CD14-positive monocyte (primary cell): ENCODE results near the gene MSI2. TPM values are rescaled to one million over a fixed set of nuclear protein-coding genes. Genes with fewer than 3 reads are reported as not detected.

Experiments used
- DNase-seq, 3 donors: peaks; one replicate each; pipeline ENCODE4 v3.0.0-alpha.2; 2011 to 2022
- H2AFZ ChIP-seq: 2 replicates; pipeline ENCODE4 v1.6.0; 2012; ENCODE audit warnings: mild to moderate bottlenecking, low read depth, low read length, inconsistent platforms; ENCODE audit not compliant: insufficient read depth, poor library complexity, severe bottlenecking
- H3K27ac ChIP-seq, 2 donors: 1 replicate in 1 of 2; 2 replicates in 1 of 2; pipeline ENCODE4 v1.5.1; 2012 to 2013; ENCODE audit warnings: low read length in 2 of 2, control low read depth in 1 of 2, inconsistent platforms in 1 of 2, low read depth in 1 of 2, mild to moderate bottlenecking in 1 of 2
- H3K27me3 ChIP-seq, 2 donors: one replicate each; pipeline versions ENCODE4 v1.6.0 to v1.6.1; 2011 to 2013; ENCODE audit warnings: low read length in 2 of 2; ENCODE audit not compliant: control insufficient read depth in 2 of 2, insufficient read depth in 2 of 2
- H3K36me3 ChIP-seq, 2 donors: replicated peaks in 1 of 2; 1 replicate in 1 of 2; 2 replicates in 1 of 2; pipeline versions ENCODE4 v1.5.1 to v1.6.1; 2012 to 2013; ENCODE audit warnings: low read length in 2 of 2, control low read depth in 1 of 2, inconsistent platforms in 1 of 2, mild to moderate bottlenecking in 1 of 2; ENCODE audit not compliant: insufficient read depth in 2 of 2, control insufficient read depth in 1 of 2
- H3K4me1 ChIP-seq, 2 donors: 1 replicate in 1 of 2; 2 replicates in 1 of 2; pipeline versions ENCODE4 v1.5.1 to v1.6.1; 2012 to 2013; ENCODE audit warnings: low read length in 2 of 2, control low read depth in 1 of 2, inconsistent platforms in 1 of 2, mild to moderate bottlenecking in 1 of 2, moderate library complexity in 1 of 2; ENCODE audit not compliant: insufficient read depth in 2 of 2, control insufficient read depth in 1 of 2
- H3K4me2 ChIP-seq: replicated peaks from 2 replicates; pipeline ENCODE3; 2012; ENCODE audit warnings: low read length, moderate library complexity, mild to moderate bottlenecking; ENCODE audit not compliant: poor library complexity, severe bottlenecking; ENCODE audit errors: extremely low read depth
- H3K4me3 ChIP-seq, 3 experiments: fragments of 200-600 bp in 1 of 3; sonication (generic) in 1 of 3; replicated peaks in 1 of 3; 1 replicate in 2 of 3; 2 replicates in 1 of 3; pipeline ENCODE4 v1.5.1; 2011 to 2013; ENCODE audit warnings: low read length in 3 of 3, mild to moderate bottlenecking in 3 of 3, control low read depth in 2 of 3, low read depth in 2 of 3, inconsistent platforms in 1 of 3, moderate library complexity in 1 of 3
- H3K79me2 ChIP-seq: 2 replicates; pipeline ENCODE4 v1.6.0; 2012; ENCODE audit warnings: mild to moderate bottlenecking, control low read depth, inconsistent platforms, low read length, moderate library complexity; ENCODE audit not compliant: insufficient read depth
- H3K9ac ChIP-seq: 2 replicates; pipeline ENCODE4 v1.6.0; 2017; ENCODE audit warnings: low read length, mild to moderate bottlenecking; ENCODE audit not compliant: insufficient read depth, poor library complexity, severe bottlenecking
- H3K9me3 ChIP-seq, 2 donors: replicated peaks in 1 of 2; 1 replicate in 1 of 2; 2 replicates in 1 of 2; pipeline versions ENCODE4 v1.5.1 to v1.6.1; 2012 to 2013; ENCODE audit warnings: low read length in 2 of 2, control low read depth in 1 of 2; ENCODE audit not compliant: control insufficient read depth in 1 of 2, insufficient read depth in 1 of 2
- H4K20me1 ChIP-seq: 2 replicates; pipeline ENCODE4 v1.6.0; 2012; ENCODE audit warnings: mild to moderate bottlenecking, low read length, control low read depth, moderate library complexity; ENCODE audit not compliant: insufficient read depth
- H3K27ac Mint-ChIP-seq, 7 donors: one replicate each; pipeline ENCODE4 v1.8.0; 2020; ENCODE audit warnings: mild to moderate bottlenecking in 7 of 7, mixed read lengths in 7 of 7, moderate library complexity in 6 of 7, inconsistent platforms in 2 of 7
- H3K27me3 Mint-ChIP-seq, 3 donors: one replicate each; pipeline ENCODE4 v1.8.0; 2021 to 2022; ENCODE audit warnings: low read depth in 3 of 3, mild to moderate bottlenecking in 3 of 3, mixed read lengths in 3 of 3, moderate library complexity in 3 of 3, inconsistent platforms in 1 of 3
- H3K36me3 Mint-ChIP-seq, 2 donors: one replicate each; pipeline ENCODE4 v1.8.0; 2020; ENCODE audit warnings: mixed read lengths in 2 of 2, inconsistent platforms in 1 of 2, mild to moderate bottlenecking in 1 of 2
- H3K4me1 Mint-ChIP-seq: one replicate; pipeline ENCODE4 v1.8.0; 2020; ENCODE audit warnings: mild to moderate bottlenecking, mixed read lengths
- H3K4me3 Mint-ChIP-seq, 2 donors: one replicate each; pipeline ENCODE4 v1.8.0; 2020; ENCODE audit warnings: mild to moderate bottlenecking in 2 of 2, mixed read lengths in 2 of 2, moderate library complexity in 1 of 2
- H3K9me3 Mint-ChIP-seq, 7 donors: one replicate each; pipeline ENCODE4 v1.8.0; 2020 to 2022; ENCODE audit warnings: mixed read lengths in 7 of 7, mild to moderate bottlenecking in 6 of 7, moderate library complexity in 6 of 7, inconsistent platforms in 2 of 7
- CTCF ChIP-seq: fragments of 200-600 bp; IDR thresholded peaks from one replicate; pipeline ENCODE4 v1.8.0; 2022; ENCODE audit warnings: antibody characterized with exemption, mild to moderate bottlenecking
- WGBS: methylation state at CpG from one replicate; pipeline ENCODE4 v1.1.5; 2013; ENCODE audit warnings: missing lambda C conversion rate; ENCODE audit not compliant: insufficient coverage; 5-methylcytosine and 5-hydroxymethylcytosine counted together
- intact Hi-C, 2 donors: fragments of 100-400 bp; cut with micrococcal nuclease; formaldehyde crosslinking; loops; one replicate each; pipeline versions ENCODE4 v1.15.0 to v1.15.1; 2023
- polyA plus RNA-seq, 3 donors: library from polyadenylated mRNA; depleted of rRNA in 1 of 3; unstranded in 2 of 3; stranded (reverse) in 1 of 3; fragments of 300-500 nt in 2 of 3; fragments of >200 nt in 1 of 3; fragmentation: Illumina TruSeq in 2 of 3; gene quantifications; 1 replicate in 2 of 3; 2 replicates in 1 of 3; pipeline ENCODE4 v1.2.3, GENCODE V29; 2012 to 2021

The MSI2 gene
- polyA plus RNA-seq, 3 donors = 0.20 to 6.6 (median 0.37) TPM

DNA sequence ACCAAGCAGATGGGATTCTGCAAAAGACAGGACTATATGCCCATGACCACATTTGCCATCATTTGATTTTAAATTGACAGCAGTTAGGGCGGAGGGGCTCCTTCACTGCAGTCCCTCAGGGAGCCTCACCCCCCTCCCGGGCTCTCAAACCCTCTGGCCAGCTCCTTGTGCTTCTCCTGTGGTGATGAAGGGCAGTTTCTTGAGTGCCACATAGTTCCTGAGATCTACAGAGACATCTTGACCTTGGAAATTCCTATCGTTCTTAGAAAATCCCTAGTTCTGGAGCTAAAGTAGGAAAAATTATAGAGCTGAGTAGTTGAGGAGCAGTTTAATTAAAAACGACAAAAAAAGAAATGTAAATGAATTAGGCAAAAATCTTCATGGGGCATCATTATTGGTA is 257.2 kb downstream of the MSI2 start:
- WGBS = no CpG with 5 or more reads among the region's 4 CpGs
- Histone ChIP-seq H3K4me1 (no peaks in the 10 kb centered on the region), H3K4me2 (no peak overlapping the region), H3K36me3 (no peaks in the 10 kb centered on the region), H3K4me3 (no peak overlapping the region), H3K9ac (no peak overlapping the region), H3K27me3 (no peaks in the 10 kb centered on the region), H3K9me3 (no peaks in the 10 kb centered on the region), H3K79me2 (no peaks in the 10 kb centered on the region), H2AFZ (no peak overlapping the region), H3K27ac (no peak overlapping the region), H4K20me1 (no peaks in the 10 kb centered on the region)
- intact Hi-C loops = no loop called here
- Mint-ChIP-seq H3K4me3 (no peak overlapping the region), H3K36me3 (no peaks in the 10 kb centered on the region), H3K27ac (no peak overlapping the region), H3K4me1 (peaks cover 2% of the 10 kb centered on the region), H3K9me3 (peaks cover 0 to 5% (median 0%) of the 10 kb centered on the region in 7 donors), H3K27me3 (peaks cover 0 to 1% (median 0%) of the 10 kb centered on the region in 3 donors)
- TF ChIP-seq CTCF = no peak
- DNase-seq = no peak

DNA sequence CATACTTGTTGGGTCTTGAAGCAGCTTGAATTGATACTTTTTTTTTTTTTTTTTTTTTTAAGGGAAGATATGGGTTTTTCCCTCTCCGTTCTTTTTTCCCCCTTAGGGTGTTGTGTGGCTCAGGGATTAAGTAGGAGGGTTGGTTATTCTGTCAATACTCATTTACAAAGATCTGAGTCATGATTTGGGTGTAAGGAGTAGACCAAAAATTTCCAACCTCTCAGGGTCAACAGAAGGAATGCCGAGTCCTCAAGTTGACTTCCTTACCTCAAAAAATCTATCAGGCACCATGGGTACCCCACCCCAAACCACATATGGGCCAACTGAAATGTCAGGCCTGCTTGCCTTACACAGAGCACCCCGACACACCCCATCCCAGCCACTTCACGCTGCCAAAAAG is 258.3 kb downstream of the MSI2 start:
- Mint-ChIP-seq H3K4me3 (no peak overlapping the region), H3K4me1 (peaks cover 2% of the 10 kb centered on the region), H3K27ac (peak overlapping the region in 2 of 7 donors; percentile 30 to 64), H3K9me3 (peaks cover 0 to 5% (median 0%) of the 10 kb centered on the region in 7 donors), H3K27me3 (peaks cover 0 to 2% (median 1%) of the 10 kb centered on the region in 3 donors), H3K36me3 (no peaks in the 10 kb centered on the region)
- no peaks in the 10 kb centered on the region for H3K4me1 ChIP-seq
- no peak overlapping the region for H2AFZ ChIP-seq
- H3K4me2 ChIP-seq = no peak overlapping the region
- H3K9ac ChIP-seq = no peak overlapping the region
- no peaks in the 10 kb centered on the region for H3K79me2 ChIP-seq
- intact Hi-C loops = no loop called here
- H3K27me3 ChIP-seq = no peaks in the 10 kb centered on the region
- H4K20me1 ChIP-seq = no peaks in the 10 kb centered on the region
- no peaks in the 10 kb centered on the region for H3K36me3 ChIP-seq
- no peak for TF ChIP-seq CTCF
- no peak for DNase-seq
- H3K27ac ChIP-seq = no peak overlapping the region
- WGBS = no CpG with 5 or more reads among the region's 4 CpGs
- no peaks in the 10 kb centered on the region for H3K9me3 ChIP-seq
- H3K4me3 ChIP-seq = no peak overlapping the region
